GM18502 (cell line): ENCODE data around the gene SEC14L2.

Experiments
- ATAC-seq: cut with Tn5 transposase; IDR thresholded peaks from one replicate; pipeline ENCODE4 v1.9.1; 2021; ENCODE audit warnings: mild to moderate bottlenecking; ENCODE audit not compliant: unreplicated experiment, poor library complexity

Gene SEC14L2

GRCh38 chr22:30373331-30374325 is 23.2 kb upstream of the SEC14L2 start:
- ATAC-seq: no peak

- ATAC-seq: no peak
Observed at GRCh38 chr22:30375312-30375849, 21.4 kb upstream of the SEC14L2 start.

- no peak for ATAC-seq
Observed at GRCh38 chr22:30380011-30380410, 16.8 kb upstream of the SEC14L2 start.

GRCh38 chr22:30381264-30381663 is 15.6 kb upstream of the SEC14L2 start:
- ATAC-seq: no peak

GRCh38 chr22:30382340-30382739 is 14.5 kb upstream of the SEC14L2 start:
- ATAC-seq: no peak

- no peak for ATAC-seq
Observed at GRCh38 chr22:30383061-30383460, 13.8 kb upstream of the SEC14L2 start.

- no peak for ATAC-seq
Observed at GRCh38 chr22:30385942-30386341, 10.9 kb upstream of the SEC14L2 start.

GRCh38 chr22:30386608-30386959 is 10.2 kb upstream of the SEC14L2 start:
- no peak for ATAC-seq

- ATAC-seq: peak; percentile 79
Observed at GRCh38 chr22:30386960-30387827, 9.6 kb upstream of the SEC14L2 start, which contains the start of gene RNF215. RNF215 (minus strand) TSS chr22:30387411; CDS start chr22:30387313, 98 bp downstream.

GRCh38 chr22:30390974-30391691 is 5.7 kb upstream of the SEC14L2 start:
- no peak for ATAC-seq

- no peak for ATAC-seq
Observed at GRCh38 chr22:30392661-30393321, 4.0 kb upstream of the SEC14L2 start.

- no peak for ATAC-seq
Observed at GRCh38 chr22:30393322-30393680, 3.5 kb upstream of the SEC14L2 start.

GRCh38 chr22:30393885-30394284 is 2.9 kb upstream of the SEC14L2 start:
- no peak for ATAC-seq

- no peak for ATAC-seq
Observed at GRCh38 chr22:30397656-30398635, 1.1 kb downstream of the SEC14L2 start.

- no peak for ATAC-seq
Observed at GRCh38 chr22:30398685-30399680, 2.2 kb downstream of the SEC14L2 start.

- no peak for ATAC-seq
Observed at GRCh38 chr22:30399718-30400117, 2.9 kb downstream of the SEC14L2 start.

- no peak for ATAC-seq
Observed at GRCh38 chr22:30400159-30400558, 3.3 kb downstream of the SEC14L2 start.
